ENCODE data around the gene TBC1D16. TPM values are rescaled to one million over a fixed set of nuclear protein-coding genes. Genes with fewer than 3 reads are reported as not detected.
"Not testable (repeated sequence)": the region's sequence is repeated elsewhere in the genome, so short reads cannot be mapped to it uniquely, and the experiment has no call there.

The TBC1D16 gene
- total RNA-seq, 3 donors from 2014 or later (not counting 1 experiment from before 2014, with no cell fraction given): 0.49 to 1.00 (median 0.65) TPM

DNA sequence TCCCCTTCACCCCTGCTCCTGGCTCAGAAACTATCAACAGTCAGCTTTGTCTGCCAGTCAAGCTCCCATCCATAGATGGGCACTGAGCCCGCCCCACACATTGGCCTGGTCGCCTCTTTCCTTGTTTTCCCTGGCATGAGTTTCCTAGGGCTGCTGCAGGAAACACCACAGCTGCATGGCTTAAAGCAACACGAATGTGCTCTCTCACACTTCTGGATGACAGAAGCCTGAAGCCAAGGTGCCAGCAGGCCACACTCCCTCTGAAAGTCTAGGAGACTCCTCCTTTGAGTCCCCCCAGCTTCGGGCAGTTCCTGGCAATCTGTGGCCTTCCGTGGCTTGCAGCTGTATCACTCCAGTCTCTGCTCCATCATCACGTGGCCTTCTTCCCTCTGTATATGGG lies 69.9 kb downstream of the TBC1D16 start:
- no peaks in the 10 kb centered on the region for H3K9me3 Mint-ChIP-seq
- no peak for ATAC-seq
- WGBS (ENCODE audit: insufficient coverage): 90% methylated on average over 6 of the region's 6 CpGs

DNA sequence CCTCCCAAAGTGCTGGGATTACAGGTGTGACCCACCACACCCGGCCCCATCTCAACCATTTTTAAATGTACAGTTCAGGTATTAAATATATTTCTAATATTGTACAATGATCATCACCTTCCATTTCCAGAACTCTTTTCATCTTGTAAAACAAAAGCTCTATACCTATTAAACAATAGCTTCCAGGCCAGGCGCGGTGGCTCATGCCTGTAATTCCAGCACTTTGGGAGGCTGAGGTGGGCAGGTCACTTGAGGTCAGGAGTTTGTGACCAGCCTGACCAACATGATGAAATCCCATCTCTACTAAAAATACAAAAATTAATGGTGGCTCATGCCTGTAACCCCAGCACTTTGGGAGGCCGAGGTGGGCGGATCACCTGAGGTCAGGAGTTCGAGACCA lies 73.2 kb downstream of the TBC1D16 start:
- H3K4me3 Mint-ChIP-seq; H3K4me1 Mint-ChIP-seq; H3K36me3 Mint-ChIP-seq; ATAC-seq; DNase-seq; H3K27ac ChIP-seq (ENCODE audit: low read length); H3K4me1 ChIP-seq (ENCODE audit: control insufficient read depth, insufficient read depth, low read length); H3K4me3 ChIP-seq (ENCODE audit: low read length); H3K36me3 ChIP-seq (ENCODE audit: control insufficient read depth, insufficient read depth, low read length); H3K9me3 ChIP-seq (ENCODE audit: control insufficient read depth, insufficient read depth, low read length); intact Hi-C loops (cut with micrococcal nuclease); H3K27me3 ChIP-seq (ENCODE audit: control insufficient read depth, insufficient read depth, low read length); H3K9me3 Mint-ChIP-seq; H3K27ac Mint-ChIP-seq: not testable (repeated sequence)
- H3K27me3 Mint-ChIP-seq (ENCODE audit: low read depth in 2 of 2): peaks cover 17 to 18% of the 10 kb centered on the region in 2 donors
- 87% methylated on average over 4 of the region's 6 CpGs for WGBS (ENCODE audit: insufficient coverage)

More for the DNA sequence above, 69.9 kb downstream of the TBC1D16 start:
- Histone ChIP-seq H3K9me3 (ENCODE audit: control insufficient read depth, insufficient read depth, low read length) (no peaks in the 10 kb centered on the region), H3K4me1 (ENCODE audit: control insufficient read depth, insufficient read depth, low read length) (peaks cover 4% of the 10 kb centered on the region), H3K36me3 (ENCODE audit: control insufficient read depth, insufficient read depth, low read length) (no peaks in the 10 kb centered on the region), H3K4me3 (ENCODE audit: low read length) (no peak overlapping the region), H3K27me3 (ENCODE audit: control insufficient read depth, insufficient read depth, low read length) (no peaks in the 10 kb centered on the region), H3K27ac (ENCODE audit: low read length) (no peak overlapping the region)
- intact Hi-C loops (cut with micrococcal nuclease): no loop called here
- DNase-seq: no peak
- Mint-ChIP-seq H3K4me1 (no peaks in the 10 kb centered on the region), H3K4me3 (no peak overlapping the region), H3K36me3 (no peaks in the 10 kb centered on the region), H3K27ac (no peak overlapping the region), H3K27me3 (ENCODE audit: low read depth in 2 of 2) (peaks cover 17 to 20% of the 10 kb centered on the region in 2 donors)
- TF ChIP-seq, protein P1, sequence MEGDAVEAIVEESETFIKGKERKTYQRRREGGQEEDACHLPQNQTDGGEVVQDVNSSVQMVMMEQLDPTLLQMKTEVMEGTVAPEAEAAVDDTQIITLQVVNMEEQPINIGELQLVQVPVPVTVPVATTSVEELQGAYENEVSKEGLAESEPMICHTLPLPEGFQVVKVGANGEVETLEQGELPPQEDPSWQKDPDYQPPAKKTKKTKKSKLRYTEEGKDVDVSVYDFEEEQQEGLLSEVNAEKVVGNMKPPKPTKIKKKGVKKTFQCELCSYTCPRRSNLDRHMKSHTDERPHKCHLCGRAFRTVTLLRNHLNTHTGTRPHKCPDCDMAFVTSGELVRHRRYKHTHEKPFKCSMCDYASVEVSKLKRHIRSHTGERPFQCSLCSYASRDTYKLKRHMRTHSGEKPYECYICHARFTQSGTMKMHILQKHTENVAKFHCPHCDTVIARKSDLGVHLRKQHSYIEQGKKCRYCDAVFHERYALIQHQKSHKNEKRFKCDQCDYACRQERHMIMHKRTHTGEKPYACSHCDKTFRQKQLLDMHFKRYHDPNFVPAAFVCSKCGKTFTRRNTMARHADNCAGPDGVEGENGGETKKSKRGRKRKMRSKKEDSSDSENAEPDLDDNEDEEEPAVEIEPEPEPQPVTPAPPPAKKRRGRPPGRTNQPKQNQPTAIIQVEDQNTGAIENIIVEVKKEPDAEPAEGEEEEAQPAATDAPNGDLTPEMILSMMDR (IDR thresholded peaks at IDR 0.05): no peak

DNA sequence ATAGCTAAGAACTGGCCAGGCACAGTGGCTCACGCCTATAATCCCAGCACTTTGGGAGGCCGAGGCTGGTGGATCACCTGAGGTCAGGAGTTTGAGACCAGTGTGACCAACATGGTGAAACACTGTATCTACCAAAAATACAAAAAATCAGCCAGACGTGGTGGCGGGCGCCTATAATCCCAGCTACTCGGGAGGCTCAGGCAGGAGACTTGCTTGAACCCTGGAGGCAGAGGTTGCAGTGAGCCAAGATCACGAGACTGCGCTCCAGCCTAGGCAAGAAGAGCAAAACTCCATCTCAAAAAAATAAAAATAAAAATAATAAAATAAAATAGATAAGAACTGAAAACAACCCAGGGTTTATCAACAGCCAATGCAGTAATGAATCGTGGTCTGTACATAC lies 74.1 kb downstream of the TBC1D16 start:
- H3K4me3 Mint-ChIP-seq; H3K27ac Mint-ChIP-seq; ATAC-seq; H3K36me3 ChIP-seq (ENCODE audit: control insufficient read depth, insufficient read depth, low read length); H3K4me1 Mint-ChIP-seq; intact Hi-C loops (cut with micrococcal nuclease); H3K27ac ChIP-seq (ENCODE audit: low read length); H3K36me3 Mint-ChIP-seq; H3K9me3 ChIP-seq (ENCODE audit: control insufficient read depth, insufficient read depth, low read length); H3K4me1 ChIP-seq (ENCODE audit: control insufficient read depth, insufficient read depth, low read length); H3K4me3 ChIP-seq (ENCODE audit: low read length); DNase-seq; H3K27me3 ChIP-seq (ENCODE audit: control insufficient read depth, insufficient read depth, low read length); H3K9me3 Mint-ChIP-seq: not testable (repeated sequence)
- 99% methylated on average over 7 of the region's 9 CpGs for WGBS (ENCODE audit: insufficient coverage)
- H3K27me3 Mint-ChIP-seq (ENCODE audit: low read depth in 2 of 2): peaks cover 15 to 24% of the 10 kb centered on the region in 2 donors

DNA sequence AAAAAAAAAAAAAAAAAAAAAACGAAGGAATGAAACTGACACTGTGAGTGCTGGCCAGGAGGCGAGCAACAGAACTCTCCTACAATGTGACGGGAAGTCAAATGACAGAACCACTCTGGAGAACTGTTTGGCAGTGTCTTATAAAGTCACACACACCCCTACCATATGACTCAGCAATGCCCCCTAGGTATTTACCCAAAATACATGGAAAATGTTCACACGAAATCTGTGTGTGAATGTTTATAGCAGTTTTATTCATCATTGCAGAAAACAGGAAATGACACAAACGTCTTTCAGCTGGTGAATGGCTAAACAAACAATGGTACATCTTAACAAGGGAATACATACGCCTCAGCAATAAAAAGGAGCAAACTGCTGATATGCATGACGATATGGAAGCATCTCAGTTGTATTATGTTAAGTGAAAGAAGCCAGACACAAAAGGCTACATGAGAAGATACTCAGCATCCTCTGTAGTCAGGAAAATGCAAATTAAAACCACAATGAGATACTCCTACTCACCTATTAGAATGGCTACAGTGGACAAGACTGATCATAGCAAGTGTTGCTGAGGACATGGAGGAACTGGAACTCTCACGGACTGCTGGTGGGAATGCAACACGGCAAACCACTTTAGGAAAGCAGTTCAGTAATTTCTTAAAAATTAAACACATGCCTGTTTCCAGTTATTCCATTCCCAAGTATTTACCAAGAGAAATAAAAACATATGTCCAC lies 74.7 kb downstream of the TBC1D16 start:
- no peak overlapping the region for H3K4me3 Mint-ChIP-seq
- no peak overlapping the region for H3K27ac Mint-ChIP-seq
- ATAC-seq (no peak), DNase-seq (no peak)
- Histone ChIP-seq H3K36me3 (ENCODE audit: control insufficient read depth, insufficient read depth, low read length) (no peaks in the 10 kb centered on the region), H3K9me3 (ENCODE audit: control insufficient read depth, insufficient read depth, low read length) (no peaks in the 10 kb centered on the region), H3K27ac (ENCODE audit: low read length) (no peak overlapping the region), H3K27me3 (ENCODE audit: control insufficient read depth, insufficient read depth, low read length) (no peaks in the 10 kb centered on the region), H3K4me3 (ENCODE audit: low read length) (no peak overlapping the region), H3K4me1 (ENCODE audit: control insufficient read depth, insufficient read depth, low read length) (no peaks in the 10 kb centered on the region)
- TF ChIP-seq, protein P1 (IDR thresholded peaks at IDR 0.05): no peak
- H3K9me3 Mint-ChIP-seq: no peaks in the 10 kb centered on the region
- H3K27me3 Mint-ChIP-seq (ENCODE audit: low read depth in 2 of 2): peaks cover 15 to 24% of the 10 kb centered on the region in 2 donors
- intact Hi-C loops (cut with micrococcal nuclease): no loop called here
- WGBS (ENCODE audit: insufficient coverage): 84% methylated on average over 7 of the region's 9 CpGs
- no peaks in the 10 kb centered on the region for H3K36me3 Mint-ChIP-seq
- no peaks in the 10 kb centered on the region for H3K4me1 Mint-ChIP-seq
